T-cell (primary cell): ENCODE results near the gene CNTNAP5. TPM values are rescaled to one million over a fixed set of nuclear protein-coding genes. Genes with fewer than 3 reads are reported as not detected.

Experiments used
- ATAC-seq, 4 experiments: fragments of 200-7000 bp in 3 of 4; fragments of 150-1000 bp in 1 of 4; cut with Tn5 transposase; replicated peaks in 1 of 4; 1 replicate in 3 of 4; 2 replicates in 1 of 4; pipeline ENCODE4 v1.10.0; 2021; ENCODE audit warnings: moderate library complexity in 3 of 4, mild to moderate bottlenecking in 2 of 4, moderate number of reproducible peaks in 1 of 4
- CTCF ChIA-PET, 2 donors: fragments of 300-600 bp; sonication (Branson Sonifier 250); formaldehyde crosslinking; loops; one replicate each; lab custom pipeline; 2022; ENCODE audit warnings: antibody characterized with exemption in 2 of 2; lab: Charles Lee
- POLR2A ChIA-PET, 2 donors: fragments of 300-600 bp; sonication (Branson Sonifier 250); formaldehyde crosslinking; loops; one replicate each; lab custom pipeline; 2022; ENCODE audit warnings: antibody characterized with exemption in 2 of 2; lab: Charles Lee
- DNase-seq, 35 experiments: peaks; one replicate each; pipeline versions ENCODE4 v3.0.0 to v3.0.0-alpha.2; 2013 to 2023
- H3K27ac ChIP-seq: one replicate; pipeline ENCODE4 v1.5.1; 2013; ENCODE audit warnings: low read length
- H3K27me3 ChIP-seq, 2 experiments: replicated peaks in 1 of 2; 1 replicate in 1 of 2; 2 replicates in 1 of 2; pipeline versions ENCODE4 v1.6.1 to v1.7.0; 2013; ENCODE audit warnings: low read length in 1 of 2, mixed read lengths in 1 of 2; ENCODE audit not compliant: control insufficient read depth in 2 of 2, insufficient read depth in 2 of 2; ENCODE audit errors: extremely low read depth in 1 of 2
- H3K36me3 ChIP-seq, 2 donors: 1 replicate in 1 of 2; 2 replicates in 1 of 2; pipeline versions ENCODE4 v1.6.1 to v1.7.0; 2013; ENCODE audit warnings: low read length in 1 of 2; ENCODE audit not compliant: control insufficient read depth in 2 of 2, insufficient read depth in 1 of 2; ENCODE audit errors: extremely low read depth in 1 of 2
- H3K4me1 ChIP-seq, 2 experiments: 1 replicate in 1 of 2; 2 replicates in 1 of 2; pipeline versions ENCODE4 v1.6.1 to v1.7.0; 2013; ENCODE audit warnings: low read length in 2 of 2, mixed read lengths in 1 of 2; ENCODE audit not compliant: insufficient read depth in 2 of 2, control insufficient read depth in 1 of 2; ENCODE audit errors: extremely low read depth in 1 of 2
- H3K4me3 ChIP-seq, 2 donors: 1 replicate in 1 of 2; 2 replicates in 1 of 2; pipeline versions ENCODE4 v1.5.1 to v1.7.0; 2013; ENCODE audit warnings: mild to moderate bottlenecking in 2 of 2, low read length in 1 of 2, moderate library complexity in 1 of 2; ENCODE audit not compliant: control insufficient read depth in 1 of 2; ENCODE audit errors: extremely low read depth in 1 of 2
- H3K9me3 ChIP-seq: 2 replicates; pipeline ENCODE4 v1.7.0; 2013
- H3K27ac Mint-ChIP-seq, 2 donors: one replicate each; pipeline ENCODE4 v1.8.0; 2020 to 2021; ENCODE audit warnings: mild to moderate bottlenecking in 2 of 2, mixed read lengths in 2 of 2
- H3K27me3 Mint-ChIP-seq, 2 donors: one replicate each; pipeline ENCODE4 v1.8.0; 2021 to 2022; ENCODE audit warnings: mixed read lengths in 2 of 2
- H3K36me3 Mint-ChIP-seq: one replicate; pipeline ENCODE4 v1.8.0; 2021; ENCODE audit warnings: mixed read lengths
- H3K4me1 Mint-ChIP-seq, 3 donors: one replicate each; pipeline ENCODE4 v1.8.0; 2020 to 2022; ENCODE audit warnings: mixed read lengths in 3 of 3, mild to moderate bottlenecking in 1 of 3
- H3K4me3 Mint-ChIP-seq, 3 donors: one replicate each; pipeline ENCODE4 v1.8.0; 2020 to 2022; ENCODE audit warnings: mild to moderate bottlenecking in 3 of 3, mixed read lengths in 3 of 3, moderate library complexity in 3 of 3
- H3K9me3 Mint-ChIP-seq, 3 donors: one replicate each; pipeline ENCODE4 v1.8.0; 2020 to 2022; ENCODE audit warnings: mixed read lengths in 3 of 3
- WGBS: methylation state at CpG from one replicate; pipeline ENCODE4 v1.1.5; 2013; ENCODE audit warnings: missing lambda C conversion rate; ENCODE audit not compliant: insufficient coverage; 5-methylcytosine and 5-hydroxymethylcytosine counted together
- total RNA-seq, 35 experiments: library from RNA in 6 of 35; stranded (reverse) in 6 of 35; fragments of 120-200 nt in 1 of 35; gene quantifications; one replicate each; pipeline versions ENCODE4 v1.2.1 to v1.2.4 and lab custom pipeline; 2013 to 2026

CNTNAP5 gene
- total RNA-seq, 5 donors from 2014 or later (not counting 1 experiment from before 2014, with no cell fraction given): not detected

GRCh38 chr2:124178719-124179118 lies 153.6 kb downstream of the CNTNAP5 start:
- no peak overlapping the region for H3K27ac Mint-ChIP-seq
- CTCF ChIA-PET: no interaction called here
- DNase-seq (no peak), ATAC-seq (no peak)
- no peak overlapping the region for H3K4me3 ChIP-seq
- H3K36me3 Mint-ChIP-seq: no peaks in the 10 kb centered on the region
- peaks cover 8 to 20% (median 12%) of the 10 kb centered on the region in 3 donors for H3K9me3 Mint-ChIP-seq
- no peaks in the 10 kb centered on the region for H3K9me3 ChIP-seq
- no peaks in the 10 kb centered on the region for H3K4me1 Mint-ChIP-seq
- H3K36me3 ChIP-seq: no peaks in the 10 kb centered on the region
- POLR2A ChIA-PET: no interaction called here
- H3K4me1 ChIP-seq: no peaks in the 10 kb centered on the region
- no peaks in the 10 kb centered on the region for H3K27me3 ChIP-seq
- no peak overlapping the region for H3K4me3 Mint-ChIP-seq
- WGBS: no CpG with 5 or more reads among the region's 1 CpG
- no peaks in the 10 kb centered on the region for H3K27me3 Mint-ChIP-seq
- H3K27ac ChIP-seq: no peak overlapping the region

- Mint-ChIP-seq H3K27ac (no peak overlapping the region), H3K4me3 (no peak overlapping the region), H3K9me3 (peaks cover 5 to 16% (median 8%) of the 10 kb centered on the region in 3 donors), H3K27me3 (no peaks in the 10 kb centered on the region), H3K4me1 (no peaks in the 10 kb centered on the region), H3K36me3 (no peaks in the 10 kb centered on the region)
- H3K4me1 ChIP-seq: no peaks in the 10 kb centered on the region
- no peak overlapping the region for H3K4me3 ChIP-seq
- no peak for DNase-seq
- ATAC-seq: no peak
- no peak overlapping the region for H3K27ac ChIP-seq
- no peaks in the 10 kb centered on the region for H3K9me3 ChIP-seq
- H3K27me3 ChIP-seq: no peaks in the 10 kb centered on the region
- ChIA-PET POLR2A (interaction anchor here in 1 of 2 donors (0.7 kb wide), 1 partner anchor 9 kb away, joined by 3 read pairs; no protein-coding TSS in a partner anchor), CTCF (no interaction called here)
- H3K36me3 ChIP-seq: no peaks in the 10 kb centered on the region
These were observed 155.5 kb downstream of the CNTNAP5 start for GRCh38 chr2:124180635-124181034.

- POLR2A ChIA-PET: no interaction called here
- Histone ChIP-seq H3K4me3 (no peak overlapping the region), H3K4me1 (no peaks in the 10 kb centered on the region), H3K9me3 (no peaks in the 10 kb centered on the region), H3K27me3 (no peaks in the 10 kb centered on the region), H3K27ac (no peak overlapping the region), H3K36me3 (no peaks in the 10 kb centered on the region)
- H3K4me1 Mint-ChIP-seq: no peaks in the 10 kb centered on the region
- no peak overlapping the region for H3K27ac Mint-ChIP-seq
- WGBS: no CpG with 5 or more reads among the region's 1 CpG
- DNase-seq (no peak), ATAC-seq (no peak)
- CTCF ChIA-PET: no interaction called here
- H3K27me3 Mint-ChIP-seq: no peaks in the 10 kb centered on the region
- H3K4me3 Mint-ChIP-seq: no peak overlapping the region
- peaks cover 0 to 16% (median 3%) of the 10 kb centered on the region in 3 donors for H3K9me3 Mint-ChIP-seq
- H3K36me3 Mint-ChIP-seq: no peaks in the 10 kb centered on the region
These were observed 161.7 kb downstream of the CNTNAP5 start for GRCh38 chr2:124186801-124187200.

GRCh38 chr2:124187948-124188347 lies 162.9 kb downstream of the CNTNAP5 start:
- Mint-ChIP-seq H3K4me3 (no peak overlapping the region), H3K9me3 (peaks cover 8 to 17% (median 10%) of the 10 kb centered on the region in 3 donors), H3K36me3 (no peaks in the 10 kb centered on the region), H3K4me1 (no peaks in the 10 kb centered on the region), H3K27ac (no peak overlapping the region), H3K27me3 (no peaks in the 10 kb centered on the region)
- DNase-seq (no peak), ATAC-seq (no peak)
- WGBS: no CpG with 5 or more reads among the region's 2 CpGs
- H3K4me1 ChIP-seq: no peaks in the 10 kb centered on the region
- CTCF ChIA-PET: no interaction called here
- H3K27me3 ChIP-seq: no peaks in the 10 kb centered on the region
- no peak overlapping the region for H3K4me3 ChIP-seq
- H3K9me3 ChIP-seq: no peaks in the 10 kb centered on the region
- H3K27ac ChIP-seq: no peak overlapping the region
- no peaks in the 10 kb centered on the region for H3K36me3 ChIP-seq
- POLR2A ChIA-PET: no interaction called here

- Histone ChIP-seq H3K36me3 (no peaks in the 10 kb centered on the region), H3K9me3 (no peaks in the 10 kb centered on the region), H3K27me3 (no peaks in the 10 kb centered on the region), H3K4me1 (no peaks in the 10 kb centered on the region), H3K4me3 (no peak overlapping the region), H3K27ac (no peak overlapping the region)
- CTCF ChIA-PET: no interaction called here
- WGBS: 73% methylated on average over 4 of the region's 4 CpGs
- ATAC-seq: no peak
- Mint-ChIP-seq H3K27ac (no peak overlapping the region), H3K36me3 (no peaks in the 10 kb centered on the region), H3K4me3 (no peak overlapping the region), H3K4me1 (no peaks in the 10 kb centered on the region), H3K27me3 (no peaks in the 10 kb centered on the region), H3K9me3 (peaks cover 7 to 12% (median 11%) of the 10 kb centered on the region in 3 donors)
- POLR2A ChIA-PET: no interaction called here
- no peak for DNase-seq
These were observed 168.6 kb downstream of the CNTNAP5 start for GRCh38 chr2:124193706-124194105.

GRCh38 chr2:124201713-124202112 lies 176.6 kb downstream of the CNTNAP5 start:
- no peaks in the 10 kb centered on the region for H3K36me3 ChIP-seq
- Mint-ChIP-seq H3K27ac (no peak overlapping the region), H3K9me3 (peaks cover 9 to 12% (median 10%) of the 10 kb centered on the region in 3 donors), H3K4me3 (no peak overlapping the region), H3K36me3 (no peaks in the 10 kb centered on the region), H3K27me3 (no peaks in the 10 kb centered on the region), H3K4me1 (no peaks in the 10 kb centered on the region)
- H3K27me3 ChIP-seq: no peaks in the 10 kb centered on the region
- no CpG with 5 or more reads among the region's 2 CpGs for WGBS
- H3K4me3 ChIP-seq: no peak overlapping the region
- DNase-seq (no peak), ATAC-seq (no peak)
- ChIA-PET CTCF (no interaction called here), POLR2A (no interaction called here)
- no peak overlapping the region for H3K27ac ChIP-seq
- no peaks in the 10 kb centered on the region for H3K4me1 ChIP-seq
- H3K9me3 ChIP-seq: no peaks in the 10 kb centered on the region

GRCh38 chr2:124209441-124209840 lies 184.4 kb downstream of the CNTNAP5 start:
- H3K36me3 Mint-ChIP-seq: no peaks in the 10 kb centered on the region
- H3K36me3 ChIP-seq: no peaks in the 10 kb centered on the region
- no peak overlapping the region for H3K27ac ChIP-seq
- no peaks in the 10 kb centered on the region for H3K9me3 ChIP-seq
- H3K27me3 Mint-ChIP-seq: no peaks in the 10 kb centered on the region
- ATAC-seq (no peak), DNase-seq (no peak)
- H3K27me3 ChIP-seq: no peaks in the 10 kb centered on the region
- peaks cover 8 to 14% (median 12%) of the 10 kb centered on the region in 3 donors for H3K9me3 Mint-ChIP-seq
- POLR2A ChIA-PET: no interaction called here
- H3K4me3 ChIP-seq: no peak overlapping the region
- H3K27ac Mint-ChIP-seq: no peak overlapping the region
- H3K4me1 ChIP-seq: no peaks in the 10 kb centered on the region
- H3K4me3 Mint-ChIP-seq: no peak overlapping the region
- 100% methylated on average over 2 of the region's 4 CpGs for WGBS
- CTCF ChIA-PET: no interaction called here
- no peaks in the 10 kb centered on the region for H3K4me1 Mint-ChIP-seq
